Smooth muscle cell (in vitro differentiated cells): ENCODE results near the gene SMARCA2. TPM values are rescaled to one million over a fixed set of nuclear protein-coding genes. Genes with fewer than 3 reads are reported as not detected.

Experiments
- DNase-seq: peaks from one replicate; lab custom pipeline; 2025; ENCODE audit not compliant: unreplicated experiment; lab: John Stamatoyannopoulos, UW
- H2AFZ ChIP-seq: fragments of 200-600 bp; sonication (generic); 2 replicates; pipeline ENCODE4 v1.6.0; 2016; ENCODE audit warnings: antibody characterized with exemption, low read depth, mild to moderate bottlenecking
- H3F3A ChIP-seq: fragments of 200-600 bp; sonication (generic); 2 replicates; pipeline ENCODE4 v1.6.0; 2017; ENCODE audit warnings: antibody characterized with exemption, low read depth
- H3K27ac ChIP-seq: fragments of 200-600 bp; sonication (generic); 2 replicates; pipeline ENCODE4 v1.5.1; 2016; ENCODE audit warnings: low read depth, mild to moderate bottlenecking
- H3K27me3 ChIP-seq: fragments of 200-600 bp; sonication (generic); 2 replicates; pipeline ENCODE4 v1.6.1; 2016; ENCODE audit warnings: low read depth, mild to moderate bottlenecking
- H3K36me3 ChIP-seq: fragments of 200-600 bp; sonication (generic); 2 replicates; pipeline ENCODE4 v1.5.1; 2016; ENCODE audit warnings: low read depth
- H3K4me1 ChIP-seq: fragments of 200-600 bp; sonication (generic); 2 replicates; pipeline ENCODE4 v1.5.1; 2016; ENCODE audit warnings: low read depth
- H3K4me2 ChIP-seq: fragments of 200-600 bp; sonication (generic); 2 replicates; pipeline ENCODE4 v1.6.0; 2016; ENCODE audit warnings: mild to moderate bottlenecking
- H3K4me3 ChIP-seq: fragments of 200-600 bp; sonication (generic); 2 replicates; pipeline ENCODE4 v1.5.1; 2016; ENCODE audit warnings: mild to moderate bottlenecking
- H3K79me2 ChIP-seq: fragments of 200-600 bp; sonication (generic); 2 replicates; pipeline ENCODE4 v1.6.0; 2016; ENCODE audit warnings: low read depth, mild to moderate bottlenecking
- H3K9ac ChIP-seq: fragments of 200-600 bp; sonication (generic); 2 replicates; pipeline ENCODE4 v1.6.0; 2016; ENCODE audit warnings: low read depth
- H3K9me3 ChIP-seq: fragments of 200-600 bp; sonication (generic); replicated peaks from 2 replicates; pipeline ENCODE4 v1.5.1; 2016; ENCODE audit warnings: low read depth
- H4K20me1 ChIP-seq: fragments of 200-600 bp; sonication (generic); 2 replicates; pipeline ENCODE4 v1.6.0; 2016; ENCODE audit warnings: low read depth
- WGBS: methylation state at CpG from one replicate; pipeline ENCODE4 v1.1.7; 2016; ENCODE audit warnings: low lambda C conversion rate; 5-methylcytosine and 5-hydroxymethylcytosine counted together
- polyA plus RNA-seq: library from polyadenylated mRNA; unstranded; fragments of >200 nt; fragmentation: Nextera tagmentation; extraction: Ambion mirVana; gene quantifications from 2 replicates; pipeline ENCODE4 v1.2.1, GENCODE V29; 2016
- total RNA-seq: library from RNA; depleted of rRNA; stranded (reverse); fragments of >200 nt; gene quantifications from 2 replicates; pipeline ENCODE4 v1.2.3, GENCODE V29; 2014
- TF ChIP-seq, protein P1 (sequence below): fragments of 200-600 bp; sonication (generic); IDR thresholded peaks from 2 replicates; pipeline ENCODE4 v1.5.1; 2017; ENCODE audit warnings: borderline replicate concordance, mild to moderate bottlenecking, antibody characterized with exemption; ENCODE audit not compliant: insufficient read depth, poor library complexity, severe bottlenecking

Gene SMARCA2
- total and polyA plus RNA-seq, 2 experiments from 2014 or later, result 27.7 to 61.7 TPM

DNA sequence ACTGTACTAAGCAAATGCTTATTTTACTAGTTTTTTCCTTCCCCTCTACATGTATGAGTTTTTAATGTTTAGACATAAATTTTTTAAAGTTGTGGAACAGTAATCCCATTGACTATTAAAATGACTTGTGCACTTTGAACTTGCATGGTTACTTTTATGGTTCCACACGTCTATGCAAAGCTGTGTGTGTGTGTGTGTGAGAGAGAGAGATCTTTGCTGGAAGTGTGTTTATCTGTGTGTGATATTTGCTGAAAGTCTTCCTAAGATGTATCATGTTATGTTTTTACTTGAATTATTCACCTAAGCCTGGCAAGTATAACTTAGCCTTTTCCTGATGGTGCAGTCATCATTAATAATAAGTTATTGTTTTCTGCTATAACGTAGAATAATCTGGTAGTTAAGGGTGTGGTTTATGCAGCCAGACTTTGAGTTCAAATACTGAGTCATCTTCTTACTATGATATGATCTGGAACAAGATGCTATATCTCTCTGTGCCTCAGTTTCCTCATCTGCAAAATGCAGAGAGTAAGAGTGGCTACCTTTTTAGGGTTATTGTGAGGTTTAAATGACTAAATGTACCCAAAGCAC, 138.6 kb downstream of the SMARCA2 start:
- H4K20me1 ChIP-seq, result peaks cover 27% of the 10 kb centered on the region
- H3K36me3 ChIP-seq, result no peaks in the 10 kb centered on the region
- no peak overlapping the region for H3K4me3 ChIP-seq
- H3K9me3 ChIP-seq, result no peaks in the 10 kb centered on the region
- WGBS, result 76% methylated on average over 2 of the region's 2 CpGs
- no peak for DNase-seq
- no peaks in the 10 kb centered on the region for H3F3A ChIP-seq
- no peak overlapping the region for H3K9ac ChIP-seq
- no peaks in the 10 kb centered on the region for H3K79me2 ChIP-seq
- H3K4me2 ChIP-seq, result no peak overlapping the region
- TF ChIP-seq, protein P1, sequence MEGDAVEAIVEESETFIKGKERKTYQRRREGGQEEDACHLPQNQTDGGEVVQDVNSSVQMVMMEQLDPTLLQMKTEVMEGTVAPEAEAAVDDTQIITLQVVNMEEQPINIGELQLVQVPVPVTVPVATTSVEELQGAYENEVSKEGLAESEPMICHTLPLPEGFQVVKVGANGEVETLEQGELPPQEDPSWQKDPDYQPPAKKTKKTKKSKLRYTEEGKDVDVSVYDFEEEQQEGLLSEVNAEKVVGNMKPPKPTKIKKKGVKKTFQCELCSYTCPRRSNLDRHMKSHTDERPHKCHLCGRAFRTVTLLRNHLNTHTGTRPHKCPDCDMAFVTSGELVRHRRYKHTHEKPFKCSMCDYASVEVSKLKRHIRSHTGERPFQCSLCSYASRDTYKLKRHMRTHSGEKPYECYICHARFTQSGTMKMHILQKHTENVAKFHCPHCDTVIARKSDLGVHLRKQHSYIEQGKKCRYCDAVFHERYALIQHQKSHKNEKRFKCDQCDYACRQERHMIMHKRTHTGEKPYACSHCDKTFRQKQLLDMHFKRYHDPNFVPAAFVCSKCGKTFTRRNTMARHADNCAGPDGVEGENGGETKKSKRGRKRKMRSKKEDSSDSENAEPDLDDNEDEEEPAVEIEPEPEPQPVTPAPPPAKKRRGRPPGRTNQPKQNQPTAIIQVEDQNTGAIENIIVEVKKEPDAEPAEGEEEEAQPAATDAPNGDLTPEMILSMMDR, result no peak
- peaks cover 4% of the 10 kb centered on the region for H3K4me1 ChIP-seq
- H3K27ac ChIP-seq, result no peak overlapping the region
- H2AFZ ChIP-seq, result no peak overlapping the region
- no peaks in the 10 kb centered on the region for H3K27me3 ChIP-seq

DNA sequence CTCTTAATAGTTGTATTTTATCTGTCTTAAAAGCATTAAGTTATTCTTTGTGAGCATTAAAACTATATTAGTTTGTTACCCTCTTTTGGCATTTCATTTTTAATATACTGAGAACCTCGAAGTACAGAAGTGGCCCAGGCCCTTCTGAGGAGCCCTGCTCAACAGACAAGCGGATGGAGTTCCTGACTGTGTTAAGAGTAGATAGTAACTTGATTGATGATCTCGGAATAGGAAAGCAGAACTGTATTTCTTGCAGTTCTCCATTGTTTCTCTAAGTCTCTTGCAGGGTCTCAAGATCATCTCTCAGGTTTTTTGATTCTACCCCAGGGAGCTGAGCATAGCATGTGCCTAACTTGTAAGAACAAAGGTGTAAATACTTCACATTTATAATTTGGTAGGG, 139.6 kb downstream of the SMARCA2 start:
- no peak overlapping the region for H3K4me3 ChIP-seq
- no peaks in the 10 kb centered on the region for H3K36me3 ChIP-seq
- WGBS, result 98% methylated on average over 3 of the region's 3 CpGs
- H3K9ac ChIP-seq, result no peak overlapping the region
- no peaks in the 10 kb centered on the region for H3K79me2 ChIP-seq
- no peaks in the 10 kb centered on the region for H3F3A ChIP-seq
- H3K9me3 ChIP-seq, result no peaks in the 10 kb centered on the region
- no peak overlapping the region for H3K27ac ChIP-seq
- H4K20me1 ChIP-seq, result peaks cover 27% of the 10 kb centered on the region
- DNase-seq, result no peak
- H2AFZ ChIP-seq, result no peak overlapping the region
- no peaks in the 10 kb centered on the region for H3K27me3 ChIP-seq
- peaks cover 11% of the 10 kb centered on the region for H3K4me1 ChIP-seq
- H3K4me2 ChIP-seq, result no peak overlapping the region
- TF ChIP-seq, protein P1, result no peak

DNA sequence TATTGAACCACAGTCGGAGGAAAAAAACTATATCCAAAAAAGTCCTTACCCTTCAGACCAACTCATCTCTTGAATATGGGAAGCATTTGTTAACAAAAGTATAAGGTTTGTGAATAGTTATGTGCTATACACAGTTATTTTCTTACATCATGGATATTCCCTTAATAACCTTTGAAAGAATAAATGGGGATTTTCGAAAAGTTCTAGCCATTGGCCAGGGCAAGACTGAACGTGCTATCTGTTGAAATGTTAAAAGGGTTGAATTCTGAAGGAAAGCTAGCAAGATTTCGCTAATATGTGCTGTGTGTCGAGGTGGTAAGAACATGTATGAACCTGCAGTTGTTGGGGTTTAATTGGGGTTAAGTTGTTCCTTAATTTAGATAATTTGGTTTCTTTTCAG, 140.8 kb downstream of the SMARCA2 start:
- no peak overlapping the region for H3K27ac ChIP-seq
- WGBS, result 76% methylated on average over 5 of the region's 5 CpGs

More for the DNA sequence above, 140.8 kb downstream of the SMARCA2 start:
- no peaks in the 10 kb centered on the region for H3K27me3 ChIP-seq
- H3F3A ChIP-seq, result no peaks in the 10 kb centered on the region
- TF ChIP-seq, protein P1, result no peak
- no peaks in the 10 kb centered on the region for H3K9me3 ChIP-seq
- H3K79me2 ChIP-seq, result no peaks in the 10 kb centered on the region
- DNase-seq, result no peak
- H3K4me3 ChIP-seq, result no peak overlapping the region
- peaks cover 11% of the 10 kb centered on the region for H3K4me1 ChIP-seq
- no peaks in the 10 kb centered on the region for H3K36me3 ChIP-seq
- H4K20me1 ChIP-seq, result peaks cover 27% of the 10 kb centered on the region
- no peak overlapping the region for H3K9ac ChIP-seq
- no peak overlapping the region for H2AFZ ChIP-seq
- no peak overlapping the region for H3K4me2 ChIP-seq
